Measurements from ENCODE around the gene SDHAF3. TPM values are rescaled to one million over a fixed set of nuclear protein-coding genes. Genes with fewer than 3 reads are reported as not detected.

SDHAF3 gene
- total and polyA plus RNA-seq, 2 donors (not counting 1 experiment from before 2014, with no cell fraction given) = 7.5 to 20.2 TPM

DNA sequence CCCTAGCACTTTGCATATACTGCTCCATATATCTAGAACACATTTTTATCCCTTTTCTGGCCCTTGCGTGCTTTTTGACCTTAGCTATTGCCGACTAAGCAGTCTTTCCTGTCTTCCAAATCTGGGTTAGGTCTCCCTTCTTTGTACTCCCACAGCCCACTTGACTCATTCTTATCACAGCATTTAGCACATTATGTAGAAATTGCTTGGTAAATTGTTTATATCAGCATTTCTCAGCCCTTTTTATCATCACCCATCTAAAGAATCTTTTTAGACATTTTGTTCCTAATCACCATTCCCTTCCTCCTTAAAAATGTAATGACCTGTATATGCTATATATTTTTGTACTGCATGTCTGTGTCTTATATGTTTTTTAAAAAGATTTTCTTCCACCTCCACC, 101.7 kb downstream of the SDHAF3 start:
- ATAC-seq (ENCODE audit: low read depth) = no peak
- no peaks in the 10 kb centered on the region for H3K79me2 ChIP-seq (ENCODE audit: control insufficient read depth, insufficient read depth, low read length)
- intact Hi-C loops (cut with micrococcal nuclease) = no loop called here
- ChIA-PET CTCF (no interaction called here), POLR2A (no interaction called here)
- Mint-ChIP-seq H3K27me3 (peaks cover 18% of the 10 kb centered on the region), H3K27ac (no peak overlapping the region), H3K4me1 (no peaks in the 10 kb centered on the region), H3K9me3 (ENCODE audit: insufficient read depth) (peaks cover 4% of the 10 kb centered on the region), H3K4me3 (no peak overlapping the region)
- no peak overlapping the region for H2AFZ ChIP-seq (ENCODE audit: insufficient read depth, low read depth, low read length, poor library complexity, severe bottlenecking)
- no peak overlapping the region for H3K27ac ChIP-seq (ENCODE audit: low read length in 2 of 2)
- H3K9me3 ChIP-seq (ENCODE audit: control extremely low read depth in 1 of 3, control insufficient read depth in 2 of 3, insufficient read depth in 1 of 3, low read length in 2 of 3) = peaks cover 0 to 4% (median 0%) of the 10 kb centered on the region in 3 donors
- H3K4me2 ChIP-seq (replicated peaks; ENCODE audit: low read depth, low read length, poor library complexity, severe bottlenecking) = no peak overlapping the region
- no CpG with 5 or more reads among the region's 2 CpGs for WGBS (ENCODE audit: insufficient coverage)
- no peak for DNase-seq
- no peak for TF ChIP-seq EZH2 (IDR thresholded peaks at IDR 0.05; ENCODE audit: borderline replicate concordance, insufficient read depth, low read depth, low read length, poor library complexity, severe bottlenecking)
- TF ChIP-seq, protein P1, sequence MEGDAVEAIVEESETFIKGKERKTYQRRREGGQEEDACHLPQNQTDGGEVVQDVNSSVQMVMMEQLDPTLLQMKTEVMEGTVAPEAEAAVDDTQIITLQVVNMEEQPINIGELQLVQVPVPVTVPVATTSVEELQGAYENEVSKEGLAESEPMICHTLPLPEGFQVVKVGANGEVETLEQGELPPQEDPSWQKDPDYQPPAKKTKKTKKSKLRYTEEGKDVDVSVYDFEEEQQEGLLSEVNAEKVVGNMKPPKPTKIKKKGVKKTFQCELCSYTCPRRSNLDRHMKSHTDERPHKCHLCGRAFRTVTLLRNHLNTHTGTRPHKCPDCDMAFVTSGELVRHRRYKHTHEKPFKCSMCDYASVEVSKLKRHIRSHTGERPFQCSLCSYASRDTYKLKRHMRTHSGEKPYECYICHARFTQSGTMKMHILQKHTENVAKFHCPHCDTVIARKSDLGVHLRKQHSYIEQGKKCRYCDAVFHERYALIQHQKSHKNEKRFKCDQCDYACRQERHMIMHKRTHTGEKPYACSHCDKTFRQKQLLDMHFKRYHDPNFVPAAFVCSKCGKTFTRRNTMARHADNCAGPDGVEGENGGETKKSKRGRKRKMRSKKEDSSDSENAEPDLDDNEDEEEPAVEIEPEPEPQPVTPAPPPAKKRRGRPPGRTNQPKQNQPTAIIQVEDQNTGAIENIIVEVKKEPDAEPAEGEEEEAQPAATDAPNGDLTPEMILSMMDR (IDR thresholded peaks at IDR 0.05) = no peak
- no peak overlapping the region for H3K9ac ChIP-seq (ENCODE audit: low read length)
- no peaks in the 10 kb centered on the region for H3K4me1 ChIP-seq (ENCODE audit: control insufficient read depth in 2 of 2, insufficient read depth in 2 of 2, low read length in 2 of 2)
- H3K4me3 ChIP-seq (ENCODE audit: control extremely low read depth in 1 of 5, extremely low read depth in 1 of 5, insufficient read depth in 1 of 5, low read depth in 2 of 5, low read length in 4 of 5) = no peak overlapping the region
- no peaks in the 10 kb centered on the region for H3K27me3 ChIP-seq (replicated peaks in 1 of 4; ENCODE audit: control extremely low read depth in 1 of 4, control insufficient read depth in 3 of 4, insufficient read depth in 4 of 4, low read length in 3 of 4)
- H3K36me3 ChIP-seq (replicated peaks in 1 of 2; ENCODE audit: control extremely low read depth in 1 of 2, control insufficient read depth in 1 of 2, extremely low read depth in 1 of 2, insufficient read depth in 2 of 2, low read length in 1 of 2) = no peaks in the 10 kb centered on the region
- H4K20me1 ChIP-seq (ENCODE audit: control insufficient read depth, insufficient read depth, low read length, poor library complexity, severe bottlenecking) = no peaks in the 10 kb centered on the region

DNA sequence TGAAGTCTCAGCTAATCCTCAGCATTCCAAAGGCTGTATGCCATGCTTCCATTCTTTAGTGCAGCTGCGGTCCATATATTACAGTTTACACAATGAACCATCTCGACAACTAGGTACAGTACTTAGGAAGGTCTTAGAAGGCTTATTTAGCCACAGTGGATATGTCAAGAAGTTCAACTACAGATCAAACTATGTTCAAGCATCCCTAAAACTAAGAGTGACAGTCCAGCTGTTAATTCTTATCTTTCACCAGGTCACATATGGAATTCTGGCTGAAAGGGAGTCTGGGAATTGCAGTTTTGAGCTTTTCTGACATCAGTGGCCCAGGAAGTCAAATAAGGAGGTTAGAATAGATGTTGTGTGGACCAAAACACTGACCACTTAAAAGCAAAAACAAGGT, 106.8 kb downstream of the SDHAF3 start:
- WGBS (ENCODE audit: insufficient coverage) = no CpG with 5 or more reads among the region's 2 CpGs
- TF ChIP-seq, protein P1 (IDR thresholded peaks at IDR 0.05) = no peak
- no peak for TF ChIP-seq EZH2 (IDR thresholded peaks at IDR 0.05; ENCODE audit: borderline replicate concordance, insufficient read depth, low read depth, low read length, poor library complexity, severe bottlenecking)
- intact Hi-C loops (cut with micrococcal nuclease) = no loop called here
- ATAC-seq (ENCODE audit: low read depth) (no peak), DNase-seq (no peak)
- Histone ChIP-seq H3K36me3 (replicated peaks in 1 of 2; ENCODE audit: control extremely low read depth in 1 of 2, control insufficient read depth in 1 of 2, extremely low read depth in 1 of 2, insufficient read depth in 2 of 2, low read length in 1 of 2) (no peaks in the 10 kb centered on the region), H3K4me1 (ENCODE audit: control insufficient read depth in 2 of 2, insufficient read depth in 2 of 2, low read length in 2 of 2) (no peaks in the 10 kb centered on the region), H3K4me2 (replicated peaks; ENCODE audit: low read depth, low read length, poor library complexity, severe bottlenecking) (no peak overlapping the region), H3K9ac (ENCODE audit: low read length) (no peak overlapping the region), H4K20me1 (ENCODE audit: control insufficient read depth, insufficient read depth, low read length, poor library complexity, severe bottlenecking) (no peaks in the 10 kb centered on the region), H3K27ac (ENCODE audit: low read length in 2 of 2) (no peak overlapping the region), H3K9me3 (ENCODE audit: control extremely low read depth in 1 of 3, control insufficient read depth in 2 of 3, insufficient read depth in 1 of 3, low read length in 2 of 3) (no peaks in the 10 kb centered on the region), H3K79me2 (ENCODE audit: control insufficient read depth, insufficient read depth, low read length) (no peaks in the 10 kb centered on the region), H3K27me3 (replicated peaks in 1 of 4; ENCODE audit: control extremely low read depth in 1 of 4, control insufficient read depth in 3 of 4, insufficient read depth in 4 of 4, low read length in 3 of 4) (no peaks in the 10 kb centered on the region), H3K4me3 (ENCODE audit: control extremely low read depth in 1 of 5, extremely low read depth in 1 of 5, insufficient read depth in 1 of 5, low read depth in 2 of 5, low read length in 4 of 5) (no peak overlapping the region), H2AFZ (ENCODE audit: insufficient read depth, low read depth, low read length, poor library complexity, severe bottlenecking) (no peak overlapping the region)
- Mint-ChIP-seq H3K4me3 (no peak overlapping the region), H3K27me3 (peaks cover 15% of the 10 kb centered on the region), H3K4me1 (no peaks in the 10 kb centered on the region), H3K9me3 (ENCODE audit: insufficient read depth) (no peaks in the 10 kb centered on the region), H3K27ac (no peak overlapping the region)
- CTCF ChIA-PET = no interaction called here
- POLR2A ChIA-PET = no interaction called here
